Skeletal muscle tissue (tissue), 5 donors: ENCODE measurements around the gene CCDC188. TPM values are rescaled to one million over a fixed set of nuclear protein-coding genes. Genes with fewer than 3 reads are reported as not detected.
A peak's percentile ranks its signal among the peaks of the same experiment; 100 is the strongest.

Experiments
- H3K27ac ChIP-seq: one replicate; pipeline ENCODE4 v1.7.0; 2013; ENCODE audit warnings: mild to moderate bottlenecking, low read depth, low read length, inconsistent platforms
- H3K27me3 ChIP-seq, 3 donors: one replicate each; pipeline ENCODE4 v1.7.0; 2013; ENCODE audit warnings: low read length in 3 of 3; ENCODE audit not compliant: control insufficient read depth in 3 of 3, insufficient read depth in 3 of 3
- H3K36me3 ChIP-seq, 3 donors: one replicate each; pipeline ENCODE4 v1.7.0; 2013; ENCODE audit warnings: low read length in 3 of 3; ENCODE audit not compliant: control insufficient read depth in 3 of 3, insufficient read depth in 3 of 3
- H3K4me1 ChIP-seq, 3 donors: one replicate each; pipeline ENCODE4 v1.7.0; 2013; ENCODE audit warnings: low read length in 3 of 3, mild to moderate bottlenecking in 3 of 3; ENCODE audit not compliant: control insufficient read depth in 3 of 3, insufficient read depth in 3 of 3
- H3K4me3 ChIP-seq, 3 donors: one replicate each; pipeline ENCODE4 v1.7.0; 2013; ENCODE audit warnings: low read length in 3 of 3
- H3K9ac ChIP-seq, 3 donors: one replicate each; pipeline ENCODE4 v1.7.0; 2013; ENCODE audit warnings: low read length in 3 of 3, mild to moderate bottlenecking in 3 of 3, moderate library complexity in 2 of 3, low read depth in 1 of 3
- H3K9me3 ChIP-seq, 3 donors: one replicate each; pipeline ENCODE4 v1.7.0; 2013; ENCODE audit warnings: low read length in 3 of 3; ENCODE audit not compliant: control insufficient read depth in 3 of 3
- small RNA-seq: library from RNA; depleted of rRNA; stranded (forward); fragments of <200 nt; gene quantifications from one replicate; pipeline ENCODE3, GENCODE V24; 2014
- total RNA-seq: library from RNA; depleted of rRNA; stranded (reverse); fragments of >200 nt; gene quantifications from one replicate; pipeline ENCODE4 v1.2.3, GENCODE V29; 2014
- donor health status: Osteomylitis.

The CCDC188 gene
- total RNA-seq, 1 donor from 2014 or later = not detected

DNA sequence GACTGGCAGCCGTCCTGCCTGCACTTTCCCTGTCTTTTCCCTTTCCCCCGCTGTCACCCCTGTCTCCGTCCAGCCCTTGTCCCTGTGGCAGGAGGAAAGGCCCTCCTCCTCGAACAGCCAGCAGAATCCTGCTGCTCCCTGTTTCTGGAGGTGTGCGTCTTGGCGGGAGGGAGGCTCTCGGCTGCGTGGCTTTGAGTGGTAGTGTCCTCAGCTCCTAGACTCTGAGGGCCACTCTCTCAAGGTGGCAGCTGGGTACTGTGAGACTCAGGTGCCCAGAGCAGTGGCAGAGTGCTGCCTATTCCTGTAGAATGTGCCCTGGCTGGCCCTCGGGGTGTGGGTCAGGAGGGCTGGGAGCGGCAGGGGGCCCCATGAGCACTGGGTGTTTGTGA lies 44.0 kb downstream of the CCDC188 start:
- Histone ChIP-seq H3K9me3 (no peaks in the 10 kb centered on the region), H3K36me3 (peaks cover 67 to 72% (median 72%) of the 10 kb centered on the region in 3 donors), H3K4me3 (peak overlapping the region in 1 of 3 donors; percentile 29), H3K4me1 (peaks cover 31 to 48% (median 42%) of the 10 kb centered on the region in 3 donors), H3K9ac (peak overlapping the region; percentile 45 to 79 (median 68)), H3K27ac (peak overlapping the region; percentile 64), H3K27me3 (no peaks in the 10 kb centered on the region)

DNA sequence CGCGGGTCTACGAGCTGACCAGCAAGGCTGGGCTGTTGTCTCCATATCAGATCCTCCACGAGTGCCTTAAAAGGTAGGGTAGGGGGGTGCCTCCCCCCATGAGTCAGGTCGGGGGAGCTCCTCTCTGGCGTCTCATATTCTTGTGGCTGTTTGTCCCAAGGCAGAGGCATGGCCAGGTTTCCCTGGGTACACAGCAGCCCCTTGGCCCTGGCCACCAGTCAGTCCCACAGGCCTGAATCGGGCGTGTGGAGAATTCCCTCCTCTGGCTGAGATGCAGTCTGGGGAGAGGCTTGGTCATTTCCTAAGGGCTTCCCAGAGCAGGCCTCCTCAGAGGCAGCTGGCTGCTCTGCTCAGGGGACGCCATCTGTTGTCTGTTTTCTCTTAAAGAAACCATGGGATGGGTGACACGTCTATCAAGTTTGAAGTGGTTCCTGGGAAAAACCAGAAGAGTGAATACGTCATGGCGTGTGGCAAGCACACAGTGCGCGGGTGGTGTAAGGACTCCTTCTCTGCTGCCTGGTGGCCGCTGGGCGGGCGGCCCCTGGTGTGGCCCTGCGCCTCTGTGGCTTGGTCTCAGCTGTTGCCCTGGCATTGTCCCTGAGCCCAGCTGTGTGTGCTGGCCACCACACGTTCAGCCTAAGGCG lies 44.5 kb downstream of the CCDC188 start:
- no peak overlapping the region for H3K4me3 ChIP-seq
- H3K27me3 ChIP-seq = no peaks in the 10 kb centered on the region
- H3K9me3 ChIP-seq = no peaks in the 10 kb centered on the region
- peaks cover 31 to 43% (median 39%) of the 10 kb centered on the region in 3 donors for H3K4me1 ChIP-seq
- peak overlapping the region; percentile 64 for H3K27ac ChIP-seq
- peaks cover 64 to 74% (median 72%) of the 10 kb centered on the region in 3 donors for H3K36me3 ChIP-seq
- peak overlapping the region; percentile 45 to 79 (median 68) for H3K9ac ChIP-seq

DNA sequence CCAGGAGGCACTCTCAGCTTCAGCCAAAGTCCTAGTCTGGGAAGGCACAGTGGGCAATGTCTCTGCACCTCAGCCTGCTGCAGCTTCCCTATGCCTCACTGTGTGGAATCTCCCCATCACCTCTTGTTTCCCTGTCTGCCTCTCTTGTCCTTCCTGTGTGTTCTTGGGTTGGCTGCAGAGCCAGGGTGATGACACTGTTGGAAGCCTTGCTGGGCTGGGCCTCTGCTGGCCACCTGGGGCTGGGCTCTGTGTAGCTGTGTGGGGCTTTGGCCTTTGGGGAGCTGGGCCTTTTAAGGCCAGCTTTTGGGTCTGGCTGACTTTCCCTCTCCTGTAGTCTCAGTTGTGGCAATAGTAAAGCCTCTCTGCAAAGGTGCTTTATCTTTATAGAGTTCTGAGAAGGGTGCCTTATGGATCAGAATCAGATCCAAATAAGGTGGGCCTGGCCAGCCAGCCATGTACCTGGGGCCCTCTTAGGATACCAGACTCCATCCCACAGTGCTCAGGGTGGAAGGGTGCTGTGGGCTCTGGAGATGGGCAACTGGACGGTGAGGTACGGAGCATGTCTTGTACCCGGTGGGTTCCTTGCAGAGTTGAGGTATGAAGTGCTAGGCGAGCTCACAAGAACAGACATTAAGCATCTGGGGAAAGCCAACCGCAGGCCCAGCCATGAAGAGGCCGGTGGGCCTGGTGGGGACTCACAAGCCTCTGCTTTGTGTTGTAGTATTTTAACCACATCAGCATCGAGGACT lies 45.2 kb downstream of the CCDC188 start:
- Histone ChIP-seq H3K4me1 (peaks cover 31 to 42% (median 39%) of the 10 kb centered on the region in 3 donors), H3K9ac (peak overlapping the region; percentile 14 to 79 (median 40)), H3K36me3 (peaks cover 63 to 76% (median 75%) of the 10 kb centered on the region in 3 donors), H3K27ac (peak overlapping the region; percentile 64), H3K9me3 (no peaks in the 10 kb centered on the region), H3K27me3 (no peaks in the 10 kb centered on the region), H3K4me3 (peak overlapping the region in 1 of 3 donors; percentile 6)

DNA sequence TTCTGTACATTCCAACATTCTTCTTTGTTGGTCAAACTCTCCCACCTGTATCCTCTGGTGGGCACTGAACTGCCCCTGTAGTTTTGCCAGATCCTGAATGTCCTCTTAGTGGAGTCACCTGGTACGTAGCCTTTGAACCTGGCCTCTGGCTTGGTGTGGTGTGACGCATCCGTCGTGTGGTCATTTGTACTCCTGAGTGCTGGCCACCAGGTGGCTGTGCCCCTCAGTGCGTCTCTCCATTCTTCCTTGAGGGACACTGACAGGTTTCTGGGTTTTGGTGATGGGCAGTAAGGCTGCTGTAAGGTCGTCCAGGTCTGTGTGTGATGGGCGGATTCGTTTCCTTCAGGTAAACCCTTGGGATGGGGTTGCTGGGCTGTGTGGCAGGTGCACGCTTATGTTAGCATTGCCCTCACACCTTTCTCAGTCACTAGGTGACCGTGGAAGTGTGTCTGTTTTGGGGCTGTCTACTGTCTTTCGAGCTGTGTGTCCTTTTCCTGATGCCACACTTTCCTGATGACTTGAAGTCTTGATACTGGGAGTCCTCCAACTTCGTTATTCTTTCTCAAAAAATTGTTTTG lies 48.6 kb downstream of the CCDC188 start:
- Histone ChIP-seq H3K9me3 (no peaks in the 10 kb centered on the region), H3K27ac (no peak overlapping the region), H3K9ac (no peak overlapping the region), H3K36me3 (peaks cover 48 to 68% (median 62%) of the 10 kb centered on the region in 3 donors), H3K27me3 (no peaks in the 10 kb centered on the region), H3K4me1 (peaks cover 29 to 38% (median 34%) of the 10 kb centered on the region in 3 donors), H3K4me3 (no peak overlapping the region)

DNA sequence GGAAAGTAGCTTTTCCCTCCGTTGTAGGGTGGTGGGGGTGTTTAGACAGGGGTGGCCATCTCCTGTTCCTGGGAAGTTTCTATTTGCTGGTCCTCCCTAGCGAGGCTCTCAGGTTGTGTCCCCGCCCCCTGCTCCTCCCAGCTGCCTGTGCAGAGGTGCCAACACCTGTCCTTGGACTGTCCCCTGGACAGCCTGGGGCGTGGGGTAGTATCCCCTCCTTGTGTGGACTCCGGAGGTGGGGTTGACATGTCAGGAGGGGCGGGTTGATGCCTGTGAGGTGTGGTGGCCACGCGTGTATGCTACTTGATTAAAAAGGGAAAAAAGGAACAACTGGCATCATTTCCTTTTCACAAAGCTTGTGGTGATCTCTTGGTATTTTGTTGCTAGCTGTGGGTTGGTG lies 49.2 kb downstream of the CCDC188 start:
- no peak overlapping the region for H3K27ac ChIP-seq
- no peaks in the 10 kb centered on the region for H3K9me3 ChIP-seq
- no peak overlapping the region for H3K9ac ChIP-seq
- H3K4me1 ChIP-seq = peaks cover 23 to 31% (median 27%) of the 10 kb centered on the region in 3 donors
- H3K36me3 ChIP-seq = peaks cover 41 to 66% (median 56%) of the 10 kb centered on the region in 3 donors
- H3K4me3 ChIP-seq = no peak overlapping the region
- H3K27me3 ChIP-seq = no peaks in the 10 kb centered on the region

DNA sequence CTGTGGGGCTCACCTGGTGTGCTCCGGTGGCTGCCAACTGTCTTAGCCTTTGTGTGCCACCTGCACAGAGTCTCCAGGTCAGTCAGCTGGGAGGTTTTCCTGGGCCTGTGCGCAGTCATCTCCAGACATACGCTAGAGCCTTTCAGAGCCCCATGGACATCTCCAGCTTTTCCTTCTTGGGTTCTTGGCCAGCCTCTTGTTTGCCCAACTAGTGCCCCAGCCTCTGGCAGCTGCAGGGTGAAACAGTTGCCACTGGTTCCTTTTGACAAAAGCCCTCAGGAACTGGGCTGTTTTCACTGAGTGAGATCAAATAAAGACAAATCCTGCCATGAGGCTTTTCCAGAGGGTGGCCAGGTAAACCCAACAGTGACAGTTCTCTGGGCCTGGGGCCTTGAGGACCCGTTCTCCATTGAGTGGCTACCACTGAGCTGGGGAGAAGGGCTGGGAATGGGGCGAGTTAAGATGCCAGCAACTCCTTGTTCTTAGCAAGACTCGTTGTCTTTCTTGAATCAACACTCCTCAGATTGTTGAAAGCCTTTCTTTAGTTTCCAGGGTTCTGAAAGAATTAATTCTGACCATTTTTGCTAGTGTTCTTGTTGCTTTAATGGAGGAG lies 51.6 kb downstream of the CCDC188 start:
- Histone ChIP-seq H3K36me3 (peaks cover 37 to 68% (median 55%) of the 10 kb centered on the region in 3 donors), H3K9ac (no peak overlapping the region), H3K9me3 (no peaks in the 10 kb centered on the region), H3K27ac (no peak overlapping the region), H3K4me1 (peaks cover 7 to 14% (median 12%) of the 10 kb centered on the region in 3 donors), H3K27me3 (no peaks in the 10 kb centered on the region), H3K4me3 (no peak overlapping the region)

Small RNA genes within 50 kb of the gene (small RNA-seq; reads per million reads assigned to genes)
- gene MIR6816 = 0.09 reads per million
- gene RF00599 = not detected

Other genes with a start within 250 kb of the CCDC188 start
- gene COMT, start 209.3 kb downstream of the CCDC188 start, total RNA-seq = 25.6 TPM
- gene TXNRD2, start 209.2 kb downstream of the CCDC188 start, total RNA-seq = 13.6 TPM
- 49.6 TPM for gene ARVCF, start 134.2 kb downstream of the CCDC188 start, total RNA-seq
- 13.6 TPM for gene TANGO2, start 129.9 kb downstream of the CCDC188 start, total RNA-seq
- gene DGCR8, start 70.8 kb downstream of the CCDC188 start, total RNA-seq = 38.1 TPM
- 85.1 TPM for gene RANBP1, start 35.0 kb downstream of the CCDC188 start, total RNA-seq
- 31.8 TPM for gene TRMT2A, start 33.8 kb downstream of the CCDC188 start, total RNA-seq
- 3.1 TPM for gene ZDHHC8, start 19.3 kb downstream of the CCDC188 start, total RNA-seq
- 2.6 TPM for gene RTN4R, start 117.3 kb upstream of the CCDC188 start, total RNA-seq
- 38.6 TPM for gene DGCR6L, start 169.0 kb upstream of the CCDC188 start, total RNA-seq
- gene ZNF74, start 243.1 kb upstream of the CCDC188 start, total RNA-seq = 9.9 TPM